Sciatic nerve (tissue), 2 donors: ENCODE data around the gene COPB1. TPM values are rescaled to one million over a fixed set of nuclear protein-coding genes. Genes with fewer than 3 reads are reported as not detected.
"Not testable (repeated sequence)": the region's sequence is repeated elsewhere in the genome, so short reads cannot be mapped to it uniquely, and the experiment has no call there.

Source experiments
- ATAC-seq: fragments of 200-7000 bp; cut with Tn5 transposase; one replicate; pipeline ENCODE4 v1.9.1; 2020; ENCODE audit warnings: mild to moderate bottlenecking, moderate library complexity
- DNase-seq: peaks from one replicate; pipeline ENCODE4 v3.0.0-alpha.2; 2020; ENCODE audit warnings: low spot score
- intact Hi-C: fragments of 100-400 bp; cut with DNase I; formaldehyde crosslinking; loops from one replicate; pipeline ENCODE4 v1.14.2; 2022
- total RNA-seq: library from RNA; stranded (reverse); fragmentation: NEBNext Ultra II Directional; extraction: Animal tissue kit (Norgen Biotek cat#: 25700); gene quantifications from one replicate; pipeline ENCODE4 v1.2.1, GENCODE V29; 2021
- donor health status: DM: no; HTN: no; CAD: no.
- donor health status: DM: no; HTN: no; CAD: no.

The COPB1 gene
- 86.6 TPM for total RNA-seq

GRCh38 chr11:14499560-14500180 lies at the start of gene COPB1:
Gene COPB1, minus strand, starts transcription at chr11:14499811. Its CDS starts 883 bp downstream, at chr11:14498928.
- intact Hi-C loops = no loop called here
- DNase-seq = peak; percentile 95
- ATAC-seq = peak; percentile 99

- DNase-seq (no peak), ATAC-seq (no peak)
- intact Hi-C loops = no loop called here
Observed at GRCh38 chr11:14547440-14547839, 47.8 kb upstream of the COPB1 start.

GRCh38 chr11:14546672-14547071 lies 47.1 kb upstream of the COPB1 start:
- ATAC-seq = no peak
- intact Hi-C loops = no loop called here

GRCh38 chr11:14544611-14545010 lies 45.0 kb upstream of the COPB1 start:
- ATAC-seq (no peak), DNase-seq (no peak)
- intact Hi-C loops = no loop called here

More at GRCh38 chr11:14546672-14547071, 47.1 kb upstream of the COPB1 start:
- DNase-seq = no peak

- ATAC-seq = no peak
- DNase-seq = no peak
- intact Hi-C loops = no loop called here
Observed at GRCh38 chr11:14543260-14543659, 43.6 kb upstream of the COPB1 start.

- ATAC-seq = no peak
- intact Hi-C loops = no loop called here
- DNase-seq = no peak
Observed at GRCh38 chr11:14542324-14542723, 42.7 kb upstream of the COPB1 start.

- ATAC-seq = peak; percentile 60
- DNase-seq = no peak
- intact Hi-C loops = no loop called here
Observed at GRCh38 chr11:14541192-14541947, 41.8 kb upstream of the COPB1 start.

GRCh38 chr11:14539982-14540421 lies 40.4 kb upstream of the COPB1 start:
- DNase-seq = no peak
- peak; percentile 20 for ATAC-seq
- intact Hi-C loops = no loop called here

DNA sequence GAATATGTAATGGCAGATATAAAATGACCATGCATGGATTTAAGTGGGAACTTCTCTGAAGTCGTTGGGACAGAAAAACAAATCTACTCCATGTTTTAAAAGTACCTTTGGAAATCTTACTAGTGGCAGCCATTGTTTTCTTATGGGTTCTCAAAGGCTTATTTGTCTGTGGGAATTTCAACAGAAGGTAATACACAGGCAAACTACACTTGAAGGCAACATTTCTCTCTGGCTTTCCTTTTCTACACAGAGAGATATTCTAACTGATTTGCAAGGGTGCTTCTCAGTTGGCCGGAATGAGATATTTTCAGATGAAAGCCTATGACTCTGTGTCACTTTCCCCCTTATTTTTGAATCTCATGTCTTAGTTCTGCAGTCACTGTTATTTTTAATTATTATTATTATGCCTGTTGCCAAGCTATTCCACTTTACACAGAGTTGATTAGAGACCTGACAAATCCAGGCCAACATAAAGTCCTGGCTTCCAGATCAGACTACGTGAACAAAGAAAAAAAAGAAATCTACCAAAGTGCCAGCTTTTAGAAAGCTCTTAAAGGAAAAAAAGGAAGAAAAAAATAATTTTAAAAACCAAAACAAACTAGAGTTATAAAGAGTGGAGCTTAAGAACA lies 39.4 kb upstream of the COPB1 start:
- ATAC-seq = no peak
- intact Hi-C loops = no loop called here
- no peak for DNase-seq

DNA sequence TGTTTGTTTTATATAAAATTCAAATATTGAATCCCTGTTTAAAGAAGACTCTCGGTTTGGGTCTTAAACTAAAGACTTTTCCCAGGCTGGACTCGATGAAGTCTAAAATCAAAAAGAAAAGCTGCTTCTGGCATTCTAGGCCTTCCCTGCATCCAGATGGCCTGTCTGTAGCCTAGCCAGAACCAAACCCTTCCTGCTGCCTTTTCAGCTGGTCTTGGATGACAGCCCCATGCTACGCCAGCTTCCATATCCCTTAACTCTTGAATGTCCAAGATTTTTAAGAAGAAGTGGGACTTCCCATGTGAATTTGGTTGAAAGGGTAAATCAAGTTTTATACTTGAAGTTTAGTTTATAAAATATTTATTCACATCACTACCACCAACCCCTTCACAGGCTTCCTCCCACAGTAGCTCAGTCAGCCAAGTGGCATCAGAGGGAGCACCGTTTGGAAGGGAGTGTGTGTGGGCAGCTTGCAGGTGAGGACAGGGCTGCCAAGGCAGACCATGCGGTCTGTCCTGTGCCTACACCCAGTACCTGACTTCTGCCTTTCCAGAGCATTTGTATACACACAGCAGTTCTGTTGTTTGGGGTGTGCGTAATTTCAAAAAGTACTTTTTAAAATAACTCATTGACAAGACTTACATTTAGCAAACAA lies 38.8 kb upstream of the COPB1 start:
- no peak for ATAC-seq
- intact Hi-C loops = no loop called here

GRCh38 chr11:14537134-14537599 lies 37.6 kb upstream of the COPB1 start:
- DNase-seq = no peak
- intact Hi-C loops = no loop called here

More for the DNA sequence above, 38.8 kb upstream of the COPB1 start:
- DNase-seq = no peak

DNA sequence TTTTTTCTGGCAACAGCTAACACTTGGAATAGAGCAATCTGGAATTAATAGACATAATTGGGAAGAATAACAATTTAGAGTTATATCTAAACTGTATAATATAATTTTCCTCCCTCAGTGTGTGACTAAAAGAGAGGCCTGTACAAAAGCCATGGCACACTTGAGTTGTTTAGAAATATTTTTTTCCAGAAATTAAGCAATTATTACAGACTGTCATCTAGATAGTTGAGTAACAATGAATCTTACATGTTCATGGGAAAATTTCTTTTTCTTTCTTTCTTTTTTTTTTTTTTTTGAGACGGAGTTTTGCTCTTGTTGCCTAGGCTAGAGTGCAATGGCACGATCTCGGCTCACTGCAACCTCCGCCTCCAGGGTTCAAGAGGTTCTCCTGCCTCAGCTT lies 35.6 kb upstream of the COPB1 start:
- intact Hi-C loops, DNase-seq, ATAC-seq: not testable (repeated sequence)

More at GRCh38 chr11:14537134-14537599, 37.6 kb upstream of the COPB1 start:
- no peak for ATAC-seq

GRCh38 chr11:14529951-14530350 lies 30.3 kb upstream of the COPB1 start:
- no peak for ATAC-seq
- no peak for DNase-seq
- intact Hi-C loops = no loop called here

DNA sequence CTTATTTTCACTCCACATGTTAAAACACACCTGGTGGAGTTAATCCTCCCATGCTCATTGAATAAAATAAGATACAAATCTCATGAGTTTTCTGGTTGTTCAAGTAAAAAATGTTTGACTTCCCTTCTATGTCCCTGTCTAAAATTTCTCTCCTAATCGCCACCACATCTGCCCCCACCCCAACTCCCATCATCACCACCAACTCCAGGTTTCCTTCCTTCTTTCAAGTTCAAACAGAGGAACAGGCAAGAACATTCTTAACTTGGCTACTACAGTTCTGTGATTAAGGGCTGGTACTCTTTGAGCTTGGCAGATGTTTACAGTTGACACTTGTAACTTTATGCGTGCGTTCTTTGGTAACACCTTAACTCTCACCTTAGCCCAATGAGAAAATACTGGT lies 29.7 kb upstream of the COPB1 start:
- ATAC-seq (no peak), DNase-seq (no peak)
- intact Hi-C loops = no loop called here

GRCh38 chr11:14522801-14523200 lies 23.2 kb upstream of the COPB1 start:
- DNase-seq = no peak
- no peak for ATAC-seq
- intact Hi-C loops = no loop called here

DNA sequence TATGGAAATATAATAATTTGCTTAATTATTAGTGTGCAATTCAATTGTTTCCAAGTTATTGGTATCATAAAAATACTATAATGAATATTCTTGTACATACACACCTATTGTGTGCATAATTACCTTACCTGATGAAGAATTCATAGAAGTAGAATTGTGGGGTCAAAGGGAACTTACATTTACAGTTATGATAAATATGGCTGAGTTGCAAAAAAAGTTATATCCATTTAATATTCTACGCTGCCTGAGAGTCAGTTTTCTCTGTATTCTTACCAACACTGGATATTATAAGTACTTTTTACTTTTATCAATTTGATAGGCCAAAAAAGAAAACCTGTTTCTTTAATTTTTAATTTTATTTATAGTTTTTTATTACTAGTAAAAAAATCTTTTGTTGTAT lies 22.6 kb upstream of the COPB1 start:
- intact Hi-C loops = no loop called here

GRCh38 chr11:14520747-14521151 lies 21.1 kb upstream of the COPB1 start:
- ATAC-seq (no peak), DNase-seq (no peak)
- intact Hi-C loops = no loop called here

More for the DNA sequence above, 22.6 kb upstream of the COPB1 start:
- no peak for DNase-seq
- no peak for ATAC-seq

- peak; percentile 99 for ATAC-seq
- peak; percentile 95 for DNase-seq
- intact Hi-C loops = no loop called here
Observed at GRCh38 chr11:14519917-14520746, 20.5 kb upstream of the COPB1 start, which contains the start of gene PSMA1. Gene PSMA1, minus strand, starts transcription at chr11:14520386. Its CDS starts 87 bp downstream, at chr11:14520299.

- intact Hi-C loops = no loop called here
- DNase-seq (no peak), ATAC-seq (no peak)
Observed at GRCh38 chr11:14519597-14519916, 19.9 kb upstream of the COPB1 start.
